Neural progenitor cell (in vitro differentiated cells): ENCODE results near the gene LILRA1.

Experiments
- CTCF ChIP-seq: fragments of 200-600 bp; sonication (generic); IDR thresholded peaks from 2 replicates; pipeline ENCODE4 v1.5.1; 2017; ENCODE audit warnings: antibody characterized with exemption, mild to moderate bottlenecking
- EZH2 ChIP-seq: fragments of 200-600 bp; sonication (generic); IDR thresholded peaks from 2 replicates; pipeline ENCODE4 v1.6.1; 2017; ENCODE audit warnings: antibody characterized with exemption, mild to moderate bottlenecking, moderate library complexity
- EZH2phosphoT487 ChIP-seq: fragments of 200-600 bp; sonication (generic); IDR thresholded peaks from 2 replicates; pipeline ENCODE4 v1.6.1; 2017; ENCODE audit warnings: antibody characterized with exemption

- TF ChIP-seq CTCF: no peak
- TF ChIP-seq EZH2: no peak
- no peak for TF ChIP-seq EZH2phosphoT487
Measured at GRCh38 chr19:54608792-54609191, 15.4 kb downstream of the LILRA1 start.
